Measurements from ENCODE around the gene GPRC5C.
"Not testable (repeated sequence)": the region's sequence is repeated elsewhere in the genome, so short reads cannot be mapped to it uniquely, and the experiment has no call there.

GPRC5C gene, protein sequence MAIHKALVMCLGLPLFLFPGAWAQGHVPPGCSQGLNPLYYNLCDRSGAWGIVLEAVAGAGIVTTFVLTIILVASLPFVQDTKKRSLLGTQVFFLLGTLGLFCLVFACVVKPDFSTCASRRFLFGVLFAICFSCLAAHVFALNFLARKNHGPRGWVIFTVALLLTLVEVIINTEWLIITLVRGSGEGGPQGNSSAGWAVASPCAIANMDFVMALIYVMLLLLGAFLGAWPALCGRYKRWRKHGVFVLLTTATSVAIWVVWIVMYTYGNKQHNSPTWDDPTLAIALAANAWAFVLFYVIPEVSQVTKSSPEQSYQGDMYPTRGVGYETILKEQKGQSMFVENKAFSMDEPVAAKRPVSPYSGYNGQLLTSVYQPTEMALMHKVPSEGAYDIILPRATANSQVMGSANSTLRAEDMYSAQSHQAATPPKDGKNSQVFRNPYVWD

GRCh38 chr17:74431568-74432423, at the start of gene GPRC5C:
Gene GPRC5C, plus strand, starts transcription at chr17:74432088. Its CDS starts 7,689 bp downstream, at chr17:74439777.
- FAIRE-seq: no peak

GRCh38 chr17:74383141-74383540, 48.7 kb upstream of the GPRC5C start:
- FAIRE-seq: no peak

- FAIRE-seq: no peak
Measured at GRCh38 chr17:74385201-74385600, 46.7 kb upstream of the GPRC5C start.

DNA sequence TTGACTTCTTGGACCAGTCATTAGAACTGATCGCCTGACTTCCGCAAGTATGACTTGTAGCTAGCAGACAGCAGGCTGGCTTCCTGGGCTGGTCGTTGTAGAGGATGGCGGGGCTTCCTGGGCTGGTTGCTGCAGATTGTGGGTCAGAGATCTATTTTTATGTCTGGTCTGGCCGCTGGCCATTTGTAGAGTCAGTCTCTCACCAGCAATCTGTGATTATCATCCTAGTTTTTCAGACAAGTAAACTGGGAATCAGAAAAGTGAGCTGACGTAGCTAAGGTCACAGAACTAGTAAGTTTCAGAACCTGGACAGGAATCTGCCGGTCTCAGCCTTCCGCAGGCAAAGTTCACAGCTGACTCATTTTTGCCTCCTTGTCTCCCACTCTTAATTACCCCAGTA, 45.5 kb upstream of the GPRC5C start:
- FAIRE-seq: no peak

GRCh38 chr17:74387365-74388218, 44.3 kb upstream of the GPRC5C start:
- no peak for FAIRE-seq

DNA sequence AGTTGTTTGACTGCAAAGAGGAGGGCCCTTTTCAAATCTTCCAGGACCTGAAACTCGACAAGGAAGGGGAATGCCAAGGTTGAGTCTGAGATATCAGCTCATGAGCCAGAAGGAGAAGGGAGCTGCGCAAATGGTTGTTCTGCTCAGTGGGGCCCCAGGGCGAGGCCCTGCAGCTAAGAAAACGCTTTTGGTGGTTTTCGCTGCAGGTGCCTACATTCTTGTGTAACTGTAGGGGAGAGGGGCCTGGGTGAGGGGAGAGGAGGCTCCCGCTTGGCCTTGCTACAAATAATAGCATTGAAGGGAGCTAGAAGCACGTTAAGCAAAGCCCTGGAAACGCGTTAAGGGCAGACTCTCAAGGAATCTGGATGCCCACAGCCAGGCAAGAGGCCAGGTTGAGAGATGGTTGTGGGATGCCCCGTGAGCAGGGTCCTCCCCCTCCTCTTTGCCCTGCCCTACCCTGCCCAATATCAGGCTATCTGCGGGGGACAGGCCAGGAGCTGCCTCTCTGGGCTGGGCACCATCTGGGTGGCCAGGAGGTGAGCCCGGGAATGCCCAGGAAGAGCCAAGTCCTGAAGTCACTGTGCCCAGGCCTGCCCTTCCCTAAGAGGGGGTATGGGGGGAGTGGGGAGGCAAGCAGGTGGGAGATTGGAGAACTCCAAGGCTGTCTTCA, 42.7 kb upstream of the GPRC5C start:
- FAIRE-seq: no peak

- FAIRE-seq: no peak
Measured at GRCh38 chr17:74389937-74390679, 41.8 kb upstream of the GPRC5C start.

- FAIRE-seq: no peak
Measured at GRCh38 chr17:74390680-74391653, 40.9 kb upstream of the GPRC5C start.

DNA sequence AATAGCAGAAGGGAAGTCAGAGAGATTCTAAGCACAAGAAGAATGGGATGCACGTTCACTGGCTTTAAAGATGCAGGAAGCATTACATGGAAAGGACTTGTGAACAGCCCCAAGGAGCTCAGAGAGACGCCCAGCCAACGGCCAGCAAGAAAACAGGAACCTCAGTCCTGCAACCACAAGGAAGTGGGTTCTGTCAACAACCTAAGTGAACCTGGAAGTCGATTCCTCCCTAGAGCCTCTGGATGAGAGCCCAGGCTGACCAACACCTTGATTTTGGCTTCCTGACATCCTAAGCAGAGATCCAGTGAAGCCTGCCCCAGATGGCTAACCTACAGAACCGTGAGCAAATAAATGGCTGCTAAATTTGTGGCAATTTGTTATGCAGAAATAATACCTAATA, 40.1 kb upstream of the GPRC5C start:
- no peak for FAIRE-seq

DNA sequence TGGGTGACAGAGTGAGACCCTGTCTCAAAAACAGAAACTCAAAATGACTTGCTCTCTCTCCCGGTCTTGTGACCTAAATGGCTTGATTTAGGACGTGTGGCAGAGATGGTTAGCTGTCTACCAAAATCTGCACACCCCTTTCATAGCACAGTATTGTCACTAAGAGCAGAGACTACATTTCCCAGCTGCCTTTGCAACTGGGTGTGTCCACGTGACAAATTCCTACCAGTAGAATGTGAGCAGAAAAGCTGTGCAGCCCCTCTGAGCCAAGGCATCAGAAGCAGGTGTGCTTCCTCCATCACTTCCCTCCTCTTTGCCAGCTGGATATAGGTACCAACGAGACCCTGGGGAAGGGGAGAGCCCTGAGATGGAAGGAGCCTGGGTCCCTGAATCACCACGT, 39.0 kb upstream of the GPRC5C start:
- FAIRE-seq: no peak

- FAIRE-seq: no peak
Measured at GRCh38 chr17:74393346-74393942, 38.4 kb upstream of the GPRC5C start.

- no peak for FAIRE-seq
Measured at GRCh38 chr17:74394275-74394950, 37.5 kb upstream of the GPRC5C start.

DNA sequence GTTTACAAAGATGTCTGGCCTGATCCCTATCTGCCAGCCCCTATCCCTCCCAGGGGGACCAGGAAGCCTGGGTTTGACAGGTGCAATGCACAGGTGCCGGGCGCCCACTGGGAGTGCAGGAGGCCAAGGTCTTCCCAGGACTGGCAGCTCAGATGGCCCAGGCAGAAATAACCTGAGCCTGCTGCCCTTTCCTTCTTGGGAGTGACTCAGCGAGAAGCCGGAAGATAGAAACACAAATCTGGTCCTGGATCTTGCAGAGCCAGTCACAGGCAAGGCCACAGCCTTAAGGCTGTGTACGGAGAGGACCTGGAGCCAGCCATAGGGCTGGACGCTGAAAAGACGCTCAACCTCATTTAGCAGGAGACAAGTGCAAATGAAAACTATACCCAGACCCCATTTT, 36.9 kb upstream of the GPRC5C start:
- FAIRE-seq: no peak

- FAIRE-seq: no peak
Measured at GRCh38 chr17:74396567-74396966, 35.3 kb upstream of the GPRC5C start.

DNA sequence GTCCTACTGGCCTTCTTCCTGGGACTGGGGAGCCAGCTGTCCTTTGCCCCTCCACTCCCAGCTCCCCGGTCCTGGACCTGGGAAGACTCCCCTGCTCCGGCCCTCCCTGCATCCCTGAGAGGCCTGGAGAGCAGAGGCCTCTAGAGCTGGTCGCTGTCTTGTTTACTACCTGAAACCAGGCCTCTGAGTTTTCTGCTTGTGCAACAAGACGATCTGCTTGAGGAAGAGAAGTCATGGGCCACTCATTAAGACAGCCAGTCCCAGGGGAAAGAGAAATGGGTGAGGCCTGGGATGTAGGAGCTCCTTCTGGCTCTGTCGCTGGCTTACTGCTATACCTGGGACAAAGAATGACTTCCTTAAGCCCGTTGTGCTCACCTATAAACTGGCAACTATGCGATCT, 29.8 kb upstream of the GPRC5C start:
- FAIRE-seq: no peak

DNA sequence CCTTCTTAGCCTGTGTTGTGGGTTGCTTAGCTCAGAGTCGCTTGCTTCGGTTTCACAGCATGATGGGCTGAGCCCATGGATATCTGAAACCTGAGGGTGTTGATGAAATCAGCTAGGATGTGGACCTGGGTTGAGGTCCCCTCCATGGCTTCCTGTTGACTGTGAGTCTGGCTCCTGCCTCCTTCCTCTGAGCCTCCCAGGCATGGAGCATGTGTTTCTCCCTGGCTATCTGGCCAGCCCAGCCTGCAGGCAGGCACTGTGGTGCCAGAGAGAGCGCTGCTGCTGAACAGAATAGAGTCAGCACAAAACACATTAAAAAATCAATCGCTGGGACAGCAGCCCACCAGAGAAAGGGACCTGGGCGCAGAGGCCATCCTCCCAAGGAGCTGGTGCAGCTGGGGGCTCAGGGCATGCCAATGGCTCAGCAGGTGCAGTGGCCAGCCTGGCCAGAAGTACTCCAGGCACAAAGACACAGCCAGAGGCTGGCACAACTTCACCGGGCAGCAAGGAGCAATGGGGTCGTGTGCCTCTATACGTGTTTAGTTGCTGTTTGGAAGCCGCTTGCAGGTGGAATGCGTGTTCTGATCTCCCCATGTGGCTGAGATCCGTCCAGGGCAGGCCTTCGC, 28.3 kb upstream of the GPRC5C start:
- FAIRE-seq: no peak

GRCh38 chr17:74404218-74404617, 27.7 kb upstream of the GPRC5C start:
- no peak for FAIRE-seq

GRCh38 chr17:74404789-74405188, 27.1 kb upstream of the GPRC5C start:
- no peak for FAIRE-seq

- not testable (repeated sequence) for FAIRE-seq
Measured at GRCh38 chr17:74405311-74405710, 26.6 kb upstream of the GPRC5C start.
